Activated CD4-positive, CD25-positive, alpha-beta regulatory T cell treated with anti-CD3 and anti-CD28 coated beads, Interleukin-2, amount 50 U/mL, for 16 hours (primary cell): Measurements from ENCODE around the gene XG.

Experiments
- DNase-seq: peaks from one replicate; pipeline ENCODE4 v3.0.0-alpha.2; 2020; ENCODE audit warnings: low read depth, low spot score

Gene XG

GRCh38 chrX:2819345-2820135, 67.7 kb downstream of the XG start:
- DNase-seq: no peak

GRCh38 chrX:2820136-2820771, 68.4 kb downstream of the XG start:
- DNase-seq: no peak

GRCh38 chrX:2823795-2824386, 72.1 kb downstream of the XG start:
- DNase-seq: no peak

- no peak for DNase-seq
Measured at GRCh38 chrX:2824886-2825285, 73.0 kb downstream of the XG start.

GRCh38 chrX:2828344-2828958, 76.6 kb downstream of the XG start, which contains the start of gene GYG2:
GYG2 (plus strand) TSS chrX:2828930; CDS start chrX:2830189, 1,259 bp downstream.
- no peak for DNase-seq

- DNase-seq: no peak
Measured at GRCh38 chrX:2828959-2829411, 77.1 kb downstream of the XG start.

GRCh38 chrX:2829469-2830246, 77.8 kb downstream of the XG start:
- DNase-seq: no peak

GRCh38 chrX:2831471-2832228, 79.8 kb downstream of the XG start:
- DNase-seq: no peak

GRCh38 chrX:2837961-2838360, 86.1 kb downstream of the XG start:
- no peak for DNase-seq

GRCh38 chrX:2840961-2841360, 89.1 kb downstream of the XG start:
- no peak for DNase-seq

GRCh38 chrX:2841537-2841936, 89.7 kb downstream of the XG start:
- no peak for DNase-seq

- no peak for DNase-seq
Measured at GRCh38 chrX:2846992-2847391, 95.2 kb downstream of the XG start.

GRCh38 chrX:2848871-2849301, 97.0 kb downstream of the XG start:
- DNase-seq: no peak

GRCh38 chrX:2854918-2855317, 103.1 kb downstream of the XG start:
- DNase-seq: no peak

- DNase-seq: no peak
Measured at GRCh38 chrX:2855761-2856160, 103.9 kb downstream of the XG start.

GRCh38 chrX:2857566-2857965, 105.7 kb downstream of the XG start:
- no peak for DNase-seq

GRCh38 chrX:2859197-2859797, 107.5 kb downstream of the XG start:
- no peak for DNase-seq

GRCh38 chrX:2862404-2862803, 110.6 kb downstream of the XG start:
- no peak for DNase-seq

GRCh38 chrX:2863646-2864045, 111.8 kb downstream of the XG start:
- no peak for DNase-seq
